HepG2 (cell line): ENCODE results near the gene SNX11.

Experiments used
- BCL6 ChIP-seq: IDR thresholded peaks from 2 replicates; pipeline ENCODE4 v1.6.1; 2016; ENCODE audit warnings: missing genetic modification reagents, missing compliant biosample characterization
- ESRRA ChIP-seq: sonication (generic); formaldehyde crosslinking; IDR thresholded peaks from 2 replicates; pipeline ENCODE4 v1.5.1; 2020; ENCODE audit warnings: mild to moderate bottlenecking, low read depth, missing genetic modification reagents
- FOXK1 ChIP-seq: sonication (generic); formaldehyde crosslinking; IDR thresholded peaks from 2 replicates; pipeline ENCODE4 v1.4.0; 2020; ENCODE audit warnings: low read depth, missing genetic modification reagents, borderline replicate concordance
- FOXP1 ChIP-seq, 2 experiments: fragments of 450-650 bp in 1 of 2; IDR thresholded peaks; 2 replicates each; pipeline ENCODE4 v1.6.1; 2017 to 2018; ENCODE audit warnings: antibody characterized with exemption in 1 of 2
- NBN ChIP-seq: fragments of 450-650 bp; conservative IDR thresholded peaks from 2 replicates; pipeline ENCODE4 v1.6.1; 2017
- RCOR2 ChIP-seq: IDR thresholded peaks from 2 replicates; pipeline ENCODE4 v1.6.1; 2016; ENCODE audit warnings: missing biosample characterization, missing genetic modification reagents
- TP53 ChIP-seq: sonication (generic); formaldehyde crosslinking; conservative IDR thresholded peaks from 2 replicates; pipeline ENCODE4 v1.4.0; 2020; ENCODE audit warnings: missing genetic modification reagents
- YEATS4 ChIP-seq: sonication (generic); formaldehyde crosslinking; IDR thresholded peaks from 2 replicates; pipeline ENCODE4 v1.4.0; 2020; ENCODE audit warnings: missing genetic modification reagents, borderline replicate concordance
- ZFP36 ChIP-seq: fragments of 150-350 bp; IDR thresholded peaks from 2 replicates; pipeline ENCODE4 v1.6.1; 2018; ENCODE audit warnings: borderline replicate concordance, low read length, low read depth; ENCODE audit not compliant: partially characterized antibody

GRCh38 chr17:48153691-48154358, 46.3 kb downstream of the SNX11 start:
- TF ChIP-seq YEATS4 (CRISPR knock-in tag): 0 out of 2 replicates have a peak, but pooled peaks have one; percentile 28
- TF ChIP-seq FOXK1 (CRISPR knock-in tag): 0 out of 2 replicates have a peak, but pooled peaks have one; percentile 32
- no peak for TF ChIP-seq NBN
- peak; percentile 36; the same call in 1 of the 2 replicates for TF ChIP-seq BCL6 (CRISPR knock-in tag)
- TF ChIP-seq ESRRA: no peak
- no peak for TF ChIP-seq TP53 (CRISPR knock-in tag)
- TF ChIP-seq ZFP36: no peak
- TF ChIP-seq RCOR2: no peak
- TF ChIP-seq FOXP1 (IDR thresholded peaks at IDR 0.05): no peak
- TF ChIP-seq FOXP1 (CRISPR knock-in tag; IDR thresholded peaks at IDR 0.05): no peak
